Lower leg skin (tissue), 4 donors: Measurements from ENCODE around the gene CDC42SE1. TPM values are rescaled to one million over a fixed set of nuclear protein-coding genes. Genes with fewer than 3 reads are reported as not detected.

Experiments used
- DNase-seq, 2 donors: peaks; one replicate each; pipeline ENCODE4 v3.0.0-alpha.2; 2019; ENCODE audit warnings: low spot score in 2 of 2
- H3K4me3 ChIP-seq: fragments of 200-600 bp; sonication (generic); 2 replicates; pipeline ENCODE4 v1.5.1; 2017; ENCODE audit warnings: mild to moderate bottlenecking, low read depth; ENCODE audit not compliant: poor library complexity, severe bottlenecking
- POLR2A ChIP-seq, 2 donors: fragments of 450-650 bp; IDR thresholded peaks; one replicate each; pipeline ENCODE4 v1.6.1; 2016 to 2017; ENCODE audit warnings: antibody characterized with exemption in 2 of 2, mild to moderate bottlenecking in 1 of 2, moderate library complexity in 1 of 2
- WGBS, 2 donors: methylation state at CpG; one replicate each; pipeline ENCODE4 v1.1.5; 2018; 5-methylcytosine and 5-hydroxymethylcytosine counted together
- intact Hi-C: fragments of 100-400 bp; cut with DNase I; formaldehyde crosslinking; loops from one replicate; pipeline ENCODE4 v1.15.0; 2023; ENCODE audit warnings: low total_unique reads
- total RNA-seq, 4 donors: library from RNA; depleted of rRNA; stranded (reverse); fragments of >200 nt; gene quantifications; one replicate each; pipeline ENCODE4 v1.1.0, GENCODE V29; 2016
- TF ChIP-seq, protein P1 (sequence below), 3 donors: fragments of 450-650 bp; IDR thresholded peaks; one replicate each; pipeline ENCODE4 v1.5.1; 2016; ENCODE audit warnings: antibody characterized with exemption in 3 of 3, mild to moderate bottlenecking in 3 of 3, moderate library complexity in 2 of 3

The CDC42SE1 gene
- total RNA-seq, 4 donors from 2014 or later = 88.8 to 93.5 (median 92.0) TPM

GRCh38 chr1:151043163-151043562, 16.3 kb downstream of the CDC42SE1 start:
- DNase-seq = no peak
- 80 to 95% methylated on average over 1 of the region's 1 CpG for WGBS, 2 donors
- intact Hi-C loops = no loop called here
- TF ChIP-seq, protein P1, sequence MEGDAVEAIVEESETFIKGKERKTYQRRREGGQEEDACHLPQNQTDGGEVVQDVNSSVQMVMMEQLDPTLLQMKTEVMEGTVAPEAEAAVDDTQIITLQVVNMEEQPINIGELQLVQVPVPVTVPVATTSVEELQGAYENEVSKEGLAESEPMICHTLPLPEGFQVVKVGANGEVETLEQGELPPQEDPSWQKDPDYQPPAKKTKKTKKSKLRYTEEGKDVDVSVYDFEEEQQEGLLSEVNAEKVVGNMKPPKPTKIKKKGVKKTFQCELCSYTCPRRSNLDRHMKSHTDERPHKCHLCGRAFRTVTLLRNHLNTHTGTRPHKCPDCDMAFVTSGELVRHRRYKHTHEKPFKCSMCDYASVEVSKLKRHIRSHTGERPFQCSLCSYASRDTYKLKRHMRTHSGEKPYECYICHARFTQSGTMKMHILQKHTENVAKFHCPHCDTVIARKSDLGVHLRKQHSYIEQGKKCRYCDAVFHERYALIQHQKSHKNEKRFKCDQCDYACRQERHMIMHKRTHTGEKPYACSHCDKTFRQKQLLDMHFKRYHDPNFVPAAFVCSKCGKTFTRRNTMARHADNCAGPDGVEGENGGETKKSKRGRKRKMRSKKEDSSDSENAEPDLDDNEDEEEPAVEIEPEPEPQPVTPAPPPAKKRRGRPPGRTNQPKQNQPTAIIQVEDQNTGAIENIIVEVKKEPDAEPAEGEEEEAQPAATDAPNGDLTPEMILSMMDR (IDR thresholded peaks at IDR 0.05) = no peak
- no peak for TF ChIP-seq POLR2A (IDR thresholded peaks at IDR 0.05)
- no peak overlapping the region for H3K4me3 ChIP-seq

DNA sequence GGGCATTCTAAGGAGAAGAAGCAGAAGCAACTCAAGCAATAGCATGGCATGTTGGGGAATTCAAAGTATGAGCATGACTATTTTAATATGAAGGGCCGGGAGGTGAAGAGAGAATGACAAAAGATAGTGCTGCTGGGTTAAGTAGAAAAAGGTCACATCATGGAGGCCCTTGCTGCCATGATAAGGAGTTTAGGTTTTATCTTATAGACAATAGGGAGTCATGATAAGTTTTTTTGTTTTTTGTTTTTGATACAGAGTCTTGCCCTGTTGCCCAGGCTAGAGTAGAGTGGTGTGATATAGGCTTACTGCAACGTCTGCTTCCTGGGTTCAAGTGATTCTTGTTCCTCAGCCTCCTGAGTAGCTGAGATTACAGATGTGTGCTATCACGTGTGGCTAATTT, 19.9 kb downstream of the CDC42SE1 start:
- TF ChIP-seq, protein P1 (IDR thresholded peaks at IDR 0.05) = no peak
- TF ChIP-seq POLR2A (IDR thresholded peaks at IDR 0.05) = no peak
- H3K4me3 ChIP-seq = no peak overlapping the region
- DNase-seq = no peak
- 90 to 93% methylated on average over 3 of the region's 3 CpGs for WGBS, 2 donors
- intact Hi-C loops = no loop called here

- no peak overlapping the region for H3K4me3 ChIP-seq
- no peak for DNase-seq
- WGBS, 2 donors = 38 to 50% methylated on average over 6 of the region's 6 CpGs
- TF ChIP-seq, protein P1 (IDR thresholded peaks at IDR 0.05) = no peak
- TF ChIP-seq POLR2A (IDR thresholded peaks at IDR 0.05) = no peak
- intact Hi-C loops = no loop called here
Measured at GRCh38 chr1:151037032-151037431, 22.4 kb downstream of the CDC42SE1 start.

DNA sequence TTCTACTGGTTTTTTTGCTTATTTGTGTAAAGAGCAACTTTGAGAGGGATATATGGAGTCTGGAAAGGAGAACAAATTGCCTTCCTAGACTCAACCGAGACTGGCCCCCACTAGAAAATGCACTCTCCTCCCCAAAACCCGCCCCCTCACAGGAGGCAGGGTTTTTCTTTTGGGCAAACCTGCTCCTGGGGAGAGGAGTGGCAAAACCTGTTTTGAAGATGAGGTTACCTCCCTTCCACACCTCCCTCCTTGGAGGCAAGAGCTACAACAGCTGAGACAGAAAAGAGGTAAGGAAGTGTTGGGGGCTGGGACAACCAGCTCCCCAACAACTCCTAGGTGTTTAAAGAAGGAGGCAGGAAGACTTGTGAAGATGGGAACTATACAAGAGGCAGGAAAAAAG, 23.1 kb downstream of the CDC42SE1 start, which contains the start of gene BNIPL:
BNIPL (plus strand) TSS at position 231 of the 400 bp plus-strand sequence; CDS start at position 371, 140 bp downstream.
- H3K4me3 ChIP-seq = no peak within 1 kb of the TSS
- WGBS, 2 donors = 28 to 36% methylated on average over 2 of the region's 2 CpGs
- TF ChIP-seq, protein P1 (IDR thresholded peaks at IDR 0.05) = no peak
- TF ChIP-seq POLR2A (IDR thresholded peaks at IDR 0.05) = no peak
- DNase-seq = no peak
- intact Hi-C loops = no loop called here

DNA sequence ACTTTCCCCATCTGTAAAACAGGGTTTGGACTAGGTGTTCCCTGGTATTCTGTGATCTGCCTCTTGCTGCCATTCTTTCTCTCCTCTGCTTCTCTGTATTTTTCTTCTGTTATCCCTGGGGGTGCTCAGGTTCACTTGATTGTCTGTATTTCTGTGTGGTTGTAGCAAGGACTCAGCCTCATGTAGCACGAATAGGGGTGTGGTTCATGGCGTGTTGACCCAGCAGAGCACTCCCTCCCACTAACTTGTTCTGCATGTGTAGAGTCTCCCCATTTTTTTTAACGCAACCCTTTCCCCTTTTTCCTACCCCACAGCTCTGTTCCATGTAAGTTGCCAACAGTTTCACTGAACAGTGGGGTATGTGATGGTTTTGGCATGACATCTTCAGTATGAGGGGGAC, 24.3 kb downstream of the CDC42SE1 start:
- intact Hi-C loops = no loop called here
- TF ChIP-seq POLR2A (IDR thresholded peaks at IDR 0.05) = no peak
- TF ChIP-seq, protein P1 (IDR thresholded peaks at IDR 0.05) = no peak
- WGBS, 2 donors = 51 to 69% methylated on average over 3 of the region's 3 CpGs
- DNase-seq = no peak
- no peak overlapping the region for H3K4me3 ChIP-seq

GRCh38 chr1:151032164-151032563, 27.3 kb downstream of the CDC42SE1 start:
- TF ChIP-seq, protein P1 (IDR thresholded peaks at IDR 0.05) = no peak
- no peak for TF ChIP-seq POLR2A (IDR thresholded peaks at IDR 0.05)
- H3K4me3 ChIP-seq = no peak overlapping the region
- intact Hi-C loops = no loop called here
- DNase-seq = no peak
- WGBS, 2 donors = 97 to 98% methylated on average over 8 of the region's 8 CpGs
